Erythroblast (primary cell): ENCODE data around the gene KANTR.

Experiments used
- GATA1 ChIP-seq: IDR thresholded peaks from 2 replicates; pipeline ENCODE4 v1.6.1; 2011; ENCODE audit warnings: low read depth, mild to moderate bottlenecking, control low read depth, low read length, moderate library complexity
- POLR2A ChIP-seq: IDR thresholded peaks from 2 replicates; pipeline ENCODE4 v1.6.1; 2011; ENCODE audit warnings: mild to moderate bottlenecking, low read length

DNA sequence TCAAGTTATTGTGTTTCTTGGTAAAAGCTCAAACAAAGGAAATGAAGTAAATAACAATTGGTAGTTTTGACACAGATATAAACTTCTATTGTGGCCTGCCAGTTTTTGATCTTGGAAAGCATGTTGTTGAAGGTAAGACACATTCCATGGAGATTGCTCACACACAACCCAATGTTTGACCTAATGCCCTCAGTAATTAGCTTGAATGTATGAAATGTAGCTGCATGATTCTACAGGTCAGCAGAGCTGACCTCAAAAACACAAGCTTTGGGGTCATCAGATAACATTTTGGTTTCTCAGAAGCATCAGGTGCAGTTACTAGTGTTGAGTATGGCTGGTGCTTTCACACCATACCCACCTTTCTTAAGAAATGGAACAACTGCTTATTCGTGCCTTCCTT is 28.8 kb upstream of the KANTR start:
- TF ChIP-seq POLR2A (no peak), GATA1 (no peak)
